Thyroid gland (tissue), 4 donors: ENCODE data around the gene CHRNE. TPM values are rescaled to one million over a fixed set of nuclear protein-coding genes. Genes with fewer than 3 reads are reported as not detected.
"Not testable (repeated sequence)": the region's sequence is repeated elsewhere in the genome, so short reads cannot be mapped to it uniquely, and the experiment has no call there.

Experiments used
- DNase-seq, 2 donors: peaks; one replicate each; pipeline ENCODE4 v3.0.0-alpha.2; 2019
- H3K27ac ChIP-seq, 3 donors: fragments of 200-600 bp; sonication (generic); 1 replicate in 2 of 3; 2 replicates in 1 of 3; pipeline ENCODE4 v1.5.1; 2016 to 2019; ENCODE audit warnings: mild to moderate bottlenecking in 1 of 3, moderate library complexity in 1 of 3
- H3K27me3 ChIP-seq: fragments of 200-600 bp; sonication (generic); one replicate; pipeline ENCODE4 v1.5.1; 2019
- H3K36me3 ChIP-seq, 2 donors: fragments of 200-600 bp; sonication (generic); one replicate each; pipeline ENCODE4 v1.5.1; 2016 to 2019
- H3K4me1 ChIP-seq, 2 donors: fragments of 200-600 bp; sonication (generic); one replicate each; pipeline ENCODE4 v1.5.1; 2017 to 2019
- H3K4me3 ChIP-seq, 3 donors: fragments of 200-600 bp; sonication (generic); replicated peaks in 1 of 3; 1 replicate in 2 of 3; 2 replicates in 1 of 3; pipeline ENCODE4 v1.5.1; 2016; ENCODE audit warnings: mild to moderate bottlenecking in 1 of 3
- H3K9me3 ChIP-seq: fragments of 200-600 bp; sonication (generic); one replicate; pipeline ENCODE4 v1.5.1; 2017
- CTCF ChIP-seq, 6 experiments: fragments of 200-600 bp in 3 of 6; fragments of 450-650 bp in 3 of 6; sonication (generic) in 3 of 6; IDR thresholded peaks; one replicate each; pipeline ENCODE4 v1.5.1; 2016 to 2019; ENCODE audit warnings: antibody characterized with exemption in 6 of 6, mild to moderate bottlenecking in 2 of 6, inconsistent platforms in 1 of 6, moderate library complexity in 1 of 6
- POLR2A ChIP-seq, 2 donors: fragments of 450-650 bp; IDR thresholded peaks; one replicate each; pipeline ENCODE4 v1.6.1; 2017; ENCODE audit warnings: antibody characterized with exemption in 2 of 2, mild to moderate bottlenecking in 2 of 2, moderate library complexity in 1 of 2
- WGBS, 2 donors: methylation state at CpG; one replicate each; pipeline ENCODE4 v1.1.5; 2017; 5-methylcytosine and 5-hydroxymethylcytosine counted together
- intact Hi-C: fragments of 100-400 bp; cut with DNase I; formaldehyde crosslinking; loops from one replicate; pipeline ENCODE4 v1.15.1; 2023
- total RNA-seq, 4 donors: library from RNA; depleted of rRNA; stranded (reverse); fragments of >200 nt; gene quantifications; one replicate each; pipeline ENCODE4 v1.2.3, GENCODE V29; 2016

CHRNE gene
- total RNA-seq, 4 donors from 2014 or later, result 0.29 to 0.83 (median 0.49) TPM

- TF ChIP-seq CTCF (IDR thresholded peaks at IDR 0.05) (no peak), POLR2A (IDR thresholded peaks at IDR 0.05) (no peak)
- H3K9me3 ChIP-seq, result no peaks in the 10 kb centered on the region
- H3K4me3 ChIP-seq, result no peak overlapping the region
- peaks cover 3 to 14% of the 10 kb centered on the region in 2 donors for H3K4me1 ChIP-seq
- WGBS, 2 donors, result 79 to 91% methylated on average over 7 to 16 of the region's 16 CpGs
- H3K27ac ChIP-seq, result no peak overlapping the region
- intact Hi-C loops, result no loop called here
- no peak for DNase-seq
- H3K36me3 ChIP-seq, result peaks cover 9 to 15% of the 10 kb centered on the region in 2 donors
- no peaks in the 10 kb centered on the region for H3K27me3 ChIP-seq
Observed at GRCh38 chr17:4933646-4934045, 30.7 kb upstream of the CHRNE start.

GRCh38 chr17:4932756-4933155, 29.9 kb upstream of the CHRNE start:
- H3K9me3 ChIP-seq, result no peaks in the 10 kb centered on the region
- H3K27me3 ChIP-seq, result no peaks in the 10 kb centered on the region
- no peak overlapping the region for H3K4me3 ChIP-seq
- DNase-seq, result no peak
- WGBS, 2 donors, result 87 to 90% methylated on average over 12 of the region's 12 CpGs
- no peak overlapping the region for H3K27ac ChIP-seq
- H3K36me3 ChIP-seq, result peaks cover 5 to 10% of the 10 kb centered on the region in 2 donors
- TF ChIP-seq CTCF (IDR thresholded peaks at IDR 0.05), result no peak
- TF ChIP-seq POLR2A (IDR thresholded peaks at IDR 0.05), result no peak
- H3K4me1 ChIP-seq, result peaks cover 0 to 6% of the 10 kb centered on the region in 2 donors
- intact Hi-C loops, result no loop called here

GRCh38 chr17:4931963-4932362, 29.1 kb upstream of the CHRNE start, which contains the start of gene GP1BA:
GP1BA (plus strand) TSS chr17:4932277; CDS start chr17:4932605, 328 bp downstream.
- intact Hi-C loops, result no loop called here
- H3K27ac ChIP-seq, result no peak within 1 kb of the TSS

GRCh38 chr17:4928881-4929280, 26.0 kb upstream of the CHRNE start:
- no peak for DNase-seq
- H3K4me3 ChIP-seq, result no peak overlapping the region
- no peak for TF ChIP-seq POLR2A (IDR thresholded peaks at IDR 0.05)
- no peak for TF ChIP-seq CTCF (IDR thresholded peaks at IDR 0.05)
- no peak overlapping the region for H3K27ac ChIP-seq
- WGBS, 2 donors, result 97 to 98% methylated on average over 18 of the region's 18 CpGs
- no peaks in the 10 kb centered on the region for H3K9me3 ChIP-seq
- peaks cover 0 to under 1% of the 10 kb centered on the region in 2 donors for H3K4me1 ChIP-seq
- intact Hi-C loops, result no loop called here
- no peaks in the 10 kb centered on the region for H3K27me3 ChIP-seq
- H3K36me3 ChIP-seq, result no peaks in the 10 kb centered on the region

More at GRCh38 chr17:4931963-4932362, 29.1 kb upstream of the CHRNE start, which contains the start of gene GP1BA:
- 80 to 86% methylated on average over 14 of the region's 14 CpGs for WGBS, 2 donors
- Histone ChIP-seq H3K36me3 (peaks cover 0 to 3% of the 10 kb centered on the region in 2 donors), H3K27me3 (no peaks in the 10 kb centered on the region), H3K4me3 (no peak within 1 kb of the TSS), H3K9me3 (no peaks in the 10 kb centered on the region), H3K4me1 (peaks cover 0 to 6% of the 10 kb centered on the region in 2 donors)
- no peak for DNase-seq
- TF ChIP-seq CTCF (IDR thresholded peaks at IDR 0.05) (no peak), POLR2A (IDR thresholded peaks at IDR 0.05) (no peak)

- intact Hi-C loops, H3K9me3 ChIP-seq, H3K4me1 ChIP-seq, H3K36me3 ChIP-seq, H3K27ac ChIP-seq, H3K27me3 ChIP-seq, H3K4me3 ChIP-seq, DNase-seq: not testable (repeated sequence)
- WGBS, 2 donors, result 88 to 90% methylated on average over 24 of the region's 24 CpGs
Observed at GRCh38 chr17:4926577-4927335, 23.9 kb upstream of the CHRNE start.
